ENCODE measurements around the gene FMNL2. TPM values are rescaled to one million over a fixed set of nuclear protein-coding genes. Genes with fewer than 3 reads are reported as not detected.

FMNL2 gene
- total RNA-seq, 1 donor from 2014 or later, result 23.4 TPM

DNA sequence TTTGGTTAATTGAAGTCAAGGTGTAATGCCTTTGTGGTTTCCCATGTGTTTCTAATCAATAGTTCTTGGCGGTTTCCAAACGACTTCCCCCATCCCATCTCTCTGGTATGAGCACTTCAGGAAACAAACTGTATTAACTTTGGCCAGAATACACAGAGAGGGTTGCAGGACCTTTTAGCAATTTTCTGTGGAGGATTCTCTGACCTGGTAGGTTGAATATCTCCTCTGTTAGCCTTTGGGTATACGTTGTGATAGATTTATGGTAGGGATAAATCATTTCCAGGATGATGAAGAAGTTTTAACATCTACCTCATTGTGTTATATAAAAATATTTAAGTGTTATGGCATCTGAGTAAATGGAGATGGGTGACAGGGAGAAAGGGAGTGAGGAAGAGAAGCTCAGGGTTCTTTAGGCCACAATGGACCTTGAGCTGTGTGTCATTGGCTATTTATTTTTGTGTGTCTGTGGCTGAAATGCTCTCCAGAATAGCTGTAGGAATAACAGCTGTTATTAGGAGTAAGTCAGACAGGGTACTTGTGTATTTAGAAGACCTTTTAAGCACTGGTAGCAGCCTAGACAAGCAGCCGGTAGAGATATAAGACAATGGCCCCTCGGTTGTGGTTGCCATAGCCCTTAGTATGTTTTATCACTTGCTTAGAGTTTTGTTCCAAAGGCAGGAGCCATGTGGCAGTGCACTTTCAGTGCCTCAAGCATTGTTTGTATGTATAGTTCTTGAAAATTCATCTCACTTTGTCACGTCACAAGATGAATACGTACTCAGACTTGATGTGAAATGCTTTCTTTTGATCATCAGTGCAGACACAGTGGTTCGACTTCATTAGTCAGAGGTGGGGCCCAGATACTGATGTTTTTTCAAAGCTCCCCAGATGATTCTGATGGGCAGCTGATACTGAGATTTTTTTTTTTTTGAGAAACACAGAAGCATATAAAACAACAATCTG lies 91.1 kb downstream of the FMNL2 start:
- peak; percentile 23 for DNase-seq (ENCODE audit: low spot score)

DNA sequence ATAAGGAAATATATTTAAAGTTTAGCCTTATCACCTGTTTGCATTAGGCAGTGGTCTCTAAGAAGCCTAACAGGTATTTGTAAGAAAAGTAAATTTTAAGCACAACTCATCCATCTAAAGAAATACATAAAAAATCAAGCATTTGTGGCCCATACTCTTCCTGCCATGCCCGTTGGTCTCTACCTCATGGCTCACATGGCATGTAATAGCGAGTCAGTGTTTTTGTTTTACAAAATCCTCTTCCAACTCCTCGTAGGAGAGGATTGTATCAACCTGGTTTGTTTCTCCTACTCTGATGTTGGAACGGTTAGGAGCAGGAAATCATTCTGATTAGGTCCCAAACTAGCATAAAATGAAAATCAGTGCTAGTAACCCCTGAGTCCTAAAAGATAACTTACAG lies 91.8 kb downstream of the FMNL2 start:
- no peak for DNase-seq (ENCODE audit: low spot score)

DNA sequence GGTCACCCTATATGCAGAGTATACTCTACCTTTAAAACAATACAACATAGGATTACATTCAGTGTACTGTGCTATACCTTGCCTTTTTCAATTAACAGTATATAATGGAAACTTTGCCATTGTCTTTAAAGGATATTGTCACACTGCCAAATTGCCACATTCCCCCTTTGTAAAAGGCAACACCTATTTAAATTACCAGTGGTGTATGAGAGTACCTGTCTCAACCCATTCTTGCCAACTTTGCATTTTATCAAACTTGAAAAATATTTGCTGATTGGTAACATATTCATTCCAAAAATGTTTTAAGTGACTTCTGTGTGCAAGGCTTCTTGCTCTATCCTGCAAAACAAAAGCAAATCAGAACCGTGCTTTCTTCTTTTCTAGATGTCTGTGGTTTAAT lies 92.9 kb downstream of the FMNL2 start:
- DNase-seq (ENCODE audit: low spot score), result no peak

DNA sequence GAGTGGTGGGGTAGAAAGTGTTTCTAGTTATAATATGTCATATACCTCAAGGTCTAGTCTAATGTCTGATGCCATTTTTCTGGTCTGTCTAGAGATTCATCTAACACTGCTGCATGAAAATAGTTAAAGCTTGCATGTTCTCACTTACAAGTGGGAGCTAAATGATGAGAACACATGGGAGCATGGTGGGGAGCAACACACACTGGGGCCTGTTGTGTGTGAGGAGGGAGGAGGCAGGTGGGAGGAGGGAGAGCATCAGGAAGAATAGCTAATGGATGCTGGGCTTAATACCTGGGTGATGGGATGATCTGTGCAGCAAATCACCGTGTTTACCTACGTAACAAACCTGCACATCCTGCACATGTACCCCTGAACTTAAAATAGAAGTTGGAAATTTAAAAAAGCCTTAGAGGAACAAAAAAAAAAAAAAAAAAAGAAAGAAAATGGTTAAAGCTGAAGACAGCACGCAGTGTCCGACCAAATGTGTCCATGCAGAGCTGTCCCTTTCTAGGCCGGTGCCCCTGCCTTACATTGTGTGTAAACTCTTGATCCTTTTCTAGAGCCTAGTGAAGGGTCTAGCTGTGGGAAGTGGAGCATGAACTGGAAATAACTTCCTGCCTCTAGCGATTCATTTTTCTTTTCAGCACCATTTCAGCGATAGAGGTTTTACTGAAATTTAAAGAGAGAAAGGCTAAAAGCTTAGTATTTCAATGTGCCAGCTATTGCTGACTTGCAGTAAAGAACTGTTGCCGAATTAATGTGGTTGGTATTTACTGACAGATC lies 94.0 kb downstream of the FMNL2 start:
- no peak for DNase-seq (ENCODE audit: low spot score)

DNA sequence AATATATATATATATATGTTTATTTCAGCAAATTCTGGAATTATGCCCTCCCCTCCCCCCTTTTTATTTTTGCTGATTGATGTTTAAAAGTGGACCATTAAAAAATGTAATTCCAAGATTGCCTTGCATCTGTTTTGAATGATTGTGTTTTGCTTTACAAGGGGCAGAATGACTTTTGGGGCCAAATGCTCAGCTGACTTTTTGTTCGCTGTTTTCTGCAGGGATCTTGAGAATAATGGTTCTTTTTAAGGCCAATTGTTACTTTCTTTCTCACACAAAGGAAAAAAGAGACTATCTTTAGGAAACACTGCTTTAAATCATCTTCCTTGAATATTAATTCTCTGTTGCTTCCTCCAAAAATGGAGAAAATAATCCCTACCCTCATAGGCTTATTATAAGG lies 95.9 kb downstream of the FMNL2 start:
- no peak for DNase-seq (ENCODE audit: low spot score)

DNA sequence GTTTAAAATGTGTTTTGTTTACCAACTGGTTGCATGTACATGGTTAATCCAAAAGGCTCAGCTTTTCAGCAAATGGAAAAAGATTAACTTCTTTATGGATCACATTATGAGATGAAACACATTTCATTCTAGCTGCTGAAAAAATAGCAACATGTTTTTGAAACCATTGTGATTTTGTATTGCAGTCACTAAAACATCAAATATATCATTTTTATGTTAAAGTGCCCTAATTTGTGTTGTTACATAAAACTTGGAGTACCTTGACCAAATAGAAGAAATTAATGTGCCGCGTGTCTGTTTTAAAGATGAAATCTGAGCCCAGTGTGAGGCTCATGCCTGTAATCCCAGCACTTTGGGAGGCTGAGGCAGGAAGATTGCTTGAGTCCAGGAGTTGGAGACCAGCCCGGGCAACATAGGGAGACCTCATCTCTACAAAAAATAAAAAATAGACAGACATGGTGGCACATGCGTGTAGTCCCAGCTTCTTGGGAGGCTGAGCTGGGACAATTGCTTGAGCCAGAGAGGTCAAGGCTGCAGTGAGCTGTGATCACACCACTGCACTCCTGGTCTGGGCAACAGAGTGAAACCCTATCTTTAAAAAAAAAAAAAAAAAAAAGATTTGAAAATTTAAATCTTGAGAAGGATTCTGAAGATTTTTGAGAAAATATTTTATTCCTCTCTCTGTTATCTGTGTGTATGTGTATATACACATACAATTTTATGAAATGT lies 96.6 kb downstream of the FMNL2 start:
- no peak for DNase-seq (ENCODE audit: low spot score)

DNA sequence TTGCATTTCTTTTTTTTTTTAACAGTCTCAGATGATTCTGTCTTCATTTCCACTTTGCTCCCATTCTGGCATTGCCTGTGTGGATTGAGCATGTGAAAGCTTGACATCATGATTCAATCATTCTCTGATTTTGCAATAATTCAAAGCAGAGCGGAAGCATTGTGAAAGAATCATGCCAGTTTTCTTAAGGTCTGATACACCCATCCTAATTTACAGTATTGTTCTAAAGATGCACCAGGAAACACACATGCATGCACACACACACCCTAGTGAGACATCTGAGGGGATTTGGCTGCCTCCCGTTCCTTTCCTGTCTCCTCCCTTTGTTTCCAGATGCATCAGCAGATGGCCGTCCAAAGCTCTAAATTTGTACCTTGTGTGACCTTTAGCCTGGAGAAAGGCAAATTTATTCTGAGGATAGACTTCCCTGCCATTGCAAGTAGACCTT lies 97.3 kb downstream of the FMNL2 start:
- peak; percentile 47 for DNase-seq (ENCODE audit: low spot score)

DNA sequence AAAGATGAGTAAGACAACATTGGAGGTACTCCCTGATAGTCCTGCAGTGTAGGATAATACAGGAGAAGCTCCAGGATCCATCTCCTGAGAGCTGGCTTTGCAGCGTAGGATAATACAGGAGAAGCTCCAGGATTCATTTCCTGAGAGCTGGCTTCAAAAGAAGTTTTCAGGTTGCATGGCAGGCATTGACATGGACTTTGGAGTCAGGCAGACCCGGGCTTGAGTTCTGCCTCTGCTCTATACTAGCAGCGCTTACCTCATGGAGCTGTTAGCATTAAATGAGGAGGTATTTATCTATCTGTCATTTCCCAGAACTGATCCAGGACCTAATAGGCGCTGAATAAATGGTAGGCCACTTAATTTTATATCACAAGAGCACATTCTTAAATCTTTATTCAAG lies 97.8 kb downstream of the FMNL2 start:
- DNase-seq (ENCODE audit: low spot score), result no peak

DNA sequence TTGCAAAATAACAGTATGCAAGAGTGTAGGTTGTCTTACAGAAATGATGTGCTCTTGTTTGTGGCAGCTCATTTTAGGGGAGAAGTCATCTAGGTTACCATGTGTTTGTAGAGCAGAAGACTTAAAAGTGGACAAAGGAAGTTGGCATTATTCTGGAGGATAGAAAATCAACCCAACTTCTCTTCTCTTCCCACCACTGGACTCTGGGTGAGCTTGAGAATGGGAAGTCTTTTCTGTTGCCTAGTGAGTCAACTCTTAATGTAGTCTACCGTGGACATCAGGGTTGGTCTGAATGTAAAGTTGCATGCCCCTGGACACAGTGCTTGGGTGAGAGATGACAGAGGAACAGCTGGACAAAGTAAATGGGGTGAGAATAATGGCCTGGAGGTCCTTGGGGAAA lies 98.3 kb downstream of the FMNL2 start:
- no peak for DNase-seq (ENCODE audit: low spot score)

DNA sequence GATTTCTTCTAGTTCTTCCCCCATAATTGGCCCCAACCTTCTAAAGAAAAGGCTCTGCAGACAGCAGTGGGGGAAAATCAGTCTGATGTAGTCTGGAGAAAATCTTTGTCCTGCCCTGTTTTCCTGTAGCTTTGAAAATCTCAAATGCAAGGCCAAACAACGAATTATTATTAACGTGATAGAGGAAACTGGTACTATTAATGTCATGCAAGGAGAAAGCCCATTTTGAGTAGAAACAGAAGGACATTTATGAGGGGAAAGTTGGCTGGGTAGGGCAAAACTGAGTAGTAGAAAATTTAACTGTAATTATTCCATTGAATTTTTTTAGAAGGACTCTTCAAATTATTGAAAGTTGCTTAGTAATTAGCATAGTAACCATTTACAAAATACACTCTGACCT lies 98.8 kb downstream of the FMNL2 start:
- DNase-seq (ENCODE audit: low spot score), result peak; percentile 88

DNA sequence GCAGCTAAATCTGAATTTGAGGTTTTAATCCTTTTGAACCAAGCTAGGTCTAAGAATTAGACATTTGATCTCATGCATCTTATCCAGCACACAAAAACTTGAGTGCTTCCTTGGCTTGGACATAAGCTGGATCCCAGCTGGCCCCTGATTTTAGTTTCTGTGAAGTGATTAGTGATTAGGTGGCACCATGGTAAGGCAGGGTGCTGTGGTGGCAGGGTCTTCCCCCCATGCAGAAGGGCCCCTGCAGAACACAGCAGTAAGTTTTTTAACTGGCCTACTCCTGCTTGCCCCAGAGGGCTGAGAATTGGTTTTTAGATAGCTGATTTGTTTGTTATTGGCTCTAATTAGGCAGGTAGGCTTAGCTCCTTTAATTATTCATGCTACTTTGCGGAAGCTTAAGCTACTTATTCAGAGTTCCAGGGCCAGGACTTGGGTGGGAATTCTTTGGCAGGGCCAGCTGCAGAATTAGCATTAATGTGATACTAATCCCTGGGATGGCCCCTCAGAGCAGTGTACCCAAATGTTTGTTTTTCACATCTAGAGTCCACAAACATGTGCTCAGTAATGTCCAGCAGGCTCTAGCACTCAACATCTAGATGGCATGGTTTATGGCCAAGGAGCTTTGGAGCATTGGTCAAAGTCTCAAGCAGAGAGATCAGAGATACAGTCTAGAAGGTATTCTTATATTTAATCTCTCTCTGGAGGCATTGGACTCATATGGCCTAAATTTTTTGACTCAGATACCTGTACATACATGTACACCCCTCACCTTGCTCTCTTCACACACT lies 99.6 kb downstream of the FMNL2 start:
- no peak for DNase-seq (ENCODE audit: low spot score)

DNA sequence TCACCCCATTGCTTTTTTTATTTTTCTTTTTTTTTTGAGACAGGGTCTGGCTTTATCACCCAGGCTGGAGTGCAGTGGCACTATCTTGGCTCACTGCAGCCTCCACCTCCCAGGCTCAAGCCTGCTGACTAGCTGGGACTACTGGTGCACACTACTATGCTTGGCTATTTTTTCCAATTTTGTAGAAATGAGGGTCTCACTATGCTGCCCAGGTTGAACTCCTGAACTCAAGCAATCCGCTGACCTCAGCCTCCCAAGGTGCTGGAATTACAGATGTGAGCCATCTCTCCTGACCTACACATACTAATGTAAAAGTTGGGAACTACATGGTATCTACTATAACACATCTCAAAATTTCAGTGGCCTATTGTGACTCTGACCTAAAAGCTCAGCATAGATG lies 101.2 kb downstream of the FMNL2 start:
- DNase-seq (ENCODE audit: low spot score), result no peak

DNA sequence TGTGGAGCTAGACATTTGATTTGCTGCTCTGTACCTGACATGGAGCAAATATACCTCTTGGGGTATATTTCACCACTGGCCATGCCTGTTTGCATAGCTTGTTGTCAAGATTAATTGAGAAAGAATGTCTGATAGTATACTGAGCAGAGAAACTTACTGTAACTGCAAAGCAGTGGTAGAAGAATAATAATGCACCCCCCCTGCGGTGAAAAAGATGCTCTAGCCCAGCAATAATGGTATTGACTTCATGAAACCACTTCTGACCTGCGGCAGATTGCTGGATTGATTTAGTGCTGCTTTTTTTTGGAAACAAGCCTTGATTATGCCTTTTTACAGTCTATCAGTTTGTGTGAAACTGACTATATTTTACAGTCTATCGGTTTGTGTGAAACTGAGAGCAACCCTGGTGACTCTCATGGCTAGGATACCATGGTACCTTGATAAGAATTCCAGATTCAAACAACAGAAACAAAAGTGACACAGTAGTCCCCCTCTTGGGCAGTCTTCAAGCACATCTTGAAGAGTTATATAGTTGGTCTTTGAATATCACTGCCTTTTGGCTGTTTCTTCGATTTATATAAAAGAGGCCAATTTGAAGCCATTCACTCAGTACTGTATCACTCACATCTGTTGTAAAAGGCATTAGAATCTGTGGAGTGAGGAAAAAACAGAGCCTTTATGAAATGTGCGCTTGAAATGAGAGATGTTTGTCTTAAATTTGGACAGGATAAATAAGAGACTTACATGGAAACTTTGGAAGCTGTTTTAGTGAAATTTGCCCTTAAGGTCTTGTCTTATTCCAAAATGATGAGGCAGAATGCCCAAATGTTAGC lies 102.5 kb downstream of the FMNL2 start:
- no peak for DNase-seq (ENCODE audit: low spot score)

DNA sequence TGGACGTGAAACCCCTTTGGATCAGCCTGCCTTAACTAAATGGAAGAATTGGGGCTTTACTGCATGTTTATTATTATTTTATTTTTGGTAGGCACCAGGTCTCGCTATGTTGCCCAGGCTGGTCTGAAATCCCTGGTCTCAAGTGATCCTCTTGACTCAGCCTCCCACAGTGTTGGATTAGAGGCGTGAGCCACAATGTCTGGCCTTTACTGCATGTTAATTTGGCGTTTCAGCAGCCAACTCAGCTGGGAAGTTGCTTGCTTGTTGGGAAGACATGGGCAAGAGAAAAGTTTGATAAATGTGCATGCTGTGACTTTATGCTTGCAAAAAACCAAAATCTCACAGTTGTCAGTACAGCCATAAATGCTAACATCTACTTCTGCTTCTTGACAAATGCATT lies 105.1 kb downstream of the FMNL2 start:
- DNase-seq (ENCODE audit: low spot score), result no peak

DNA sequence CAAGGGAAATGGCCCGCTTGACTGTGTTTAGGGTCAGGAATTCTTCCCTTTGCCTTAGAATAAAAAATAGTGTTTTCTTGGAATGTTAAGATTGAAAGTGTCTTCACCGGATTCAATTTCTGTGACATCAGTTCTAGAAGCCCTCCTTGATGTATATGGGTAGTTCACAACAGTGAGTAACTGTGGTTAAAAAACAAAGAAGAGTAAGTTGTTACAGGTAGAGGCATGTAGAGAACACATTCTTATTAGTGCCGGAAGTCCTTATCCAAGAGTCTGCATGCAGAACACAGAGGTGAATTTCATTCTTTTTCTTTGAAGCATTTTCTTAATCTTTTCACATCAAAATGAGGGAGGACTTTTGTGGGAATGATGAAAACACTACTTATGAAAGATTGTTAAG lies 105.5 kb downstream of the FMNL2 start:
- peak; percentile 52 for DNase-seq (ENCODE audit: low spot score)

DNA sequence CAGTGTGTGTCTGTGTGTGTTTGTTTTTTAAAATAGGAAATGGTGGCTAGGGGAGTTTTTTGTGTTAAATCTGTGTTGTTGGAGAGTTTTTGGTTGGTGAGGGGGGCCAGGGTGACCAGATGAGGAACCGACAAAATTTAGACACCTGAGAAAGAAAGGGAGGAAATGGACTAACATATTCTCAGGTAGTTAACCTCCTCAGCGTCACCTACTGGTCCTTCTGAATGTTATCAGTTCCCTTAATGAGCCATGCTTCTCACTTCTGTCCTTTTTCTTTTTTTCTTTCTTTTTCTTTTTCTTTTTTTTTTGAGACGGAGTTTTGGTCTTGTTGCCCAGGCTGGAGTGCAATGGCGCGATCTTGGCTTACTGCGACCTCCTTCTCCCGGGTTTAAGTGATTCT lies 107.0 kb downstream of the FMNL2 start:
- no peak for DNase-seq (ENCODE audit: low spot score)

DNA sequence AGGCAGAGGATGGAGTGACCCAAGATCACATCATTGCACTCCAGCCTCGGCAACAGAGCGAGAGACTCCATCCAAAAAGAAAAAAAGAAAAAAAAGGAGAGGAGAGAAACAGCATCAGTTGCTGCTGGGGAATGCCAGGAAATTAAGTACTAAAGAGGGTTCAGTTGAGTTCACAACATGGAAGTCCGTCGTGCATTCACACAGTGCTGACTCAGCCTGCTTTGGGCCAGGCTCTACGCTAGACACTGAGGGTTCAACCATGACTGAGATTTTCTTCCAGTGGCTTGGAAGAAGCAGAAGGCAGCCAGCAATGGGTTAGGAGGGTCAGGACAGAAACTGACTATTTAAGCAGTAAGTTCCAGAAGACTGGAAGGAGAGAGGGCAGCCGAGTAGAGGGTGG lies 108.8 kb downstream of the FMNL2 start:
- DNase-seq (ENCODE audit: low spot score), result no peak

DNA sequence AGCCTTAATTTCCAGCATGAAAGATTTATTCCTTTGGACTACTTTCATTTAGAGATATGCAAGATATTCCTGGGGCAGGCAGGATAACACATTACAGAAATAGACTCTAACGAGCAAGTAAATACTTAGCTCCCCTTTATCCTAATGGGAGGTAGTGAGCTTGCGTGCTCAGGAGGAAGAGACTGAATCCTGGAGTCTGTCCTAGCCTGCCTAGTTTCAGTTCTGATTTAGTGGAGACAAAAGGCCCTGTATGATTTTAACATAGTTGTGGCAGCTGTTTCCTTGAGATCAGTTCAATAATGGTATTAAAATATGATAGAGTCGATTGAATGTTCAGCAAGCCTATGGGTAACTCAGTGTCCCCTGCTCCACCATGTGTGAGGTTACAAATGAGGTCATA lies 109.5 kb downstream of the FMNL2 start:
- DNase-seq (ENCODE audit: low spot score), result no peak

DNA sequence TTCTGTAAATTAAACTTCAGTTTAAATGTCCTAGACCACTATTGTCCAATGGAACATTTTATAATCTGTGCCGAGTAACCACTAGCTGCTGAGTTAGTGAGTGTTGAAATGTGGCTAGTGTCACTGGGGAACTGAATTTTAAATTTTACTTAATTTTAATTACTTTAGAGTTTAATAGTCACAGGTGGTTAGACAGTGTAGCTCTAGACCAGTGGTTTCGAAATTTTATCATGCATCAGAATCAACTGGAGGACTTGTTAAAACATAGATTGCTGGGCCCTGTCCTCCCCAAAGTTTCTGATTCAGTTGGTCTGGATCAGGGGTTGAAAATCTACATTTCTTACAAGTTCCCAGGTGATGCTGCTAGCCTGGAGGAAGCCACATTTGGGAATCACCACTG lies 110.4 kb downstream of the FMNL2 start:
- DNase-seq (ENCODE audit: low spot score), result no peak

DNA sequence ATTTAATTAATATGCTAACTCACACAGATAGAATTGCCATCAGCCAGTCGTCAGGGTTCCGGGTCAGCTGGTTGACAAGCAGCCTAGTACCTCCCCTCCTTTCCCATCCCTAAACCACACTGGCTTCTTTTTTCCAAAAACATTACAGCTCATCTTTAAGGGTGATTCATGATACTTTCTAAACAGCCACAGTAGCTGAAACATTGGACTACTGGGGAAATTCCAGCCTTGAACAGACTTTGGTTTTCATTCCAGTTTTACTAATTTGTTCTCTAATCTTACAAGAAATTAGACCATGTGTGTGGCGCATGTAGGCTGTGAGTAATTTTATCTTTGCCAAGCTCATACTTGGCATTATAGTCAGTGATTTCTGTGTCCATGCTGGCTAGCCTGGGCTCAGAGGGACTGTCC lies 110.8 kb downstream of the FMNL2 start:
- DNase-seq (ENCODE audit: low spot score), result peak; percentile 44

Measured in umbilical cord (tissue), 2 donors.